Activated effector memory CD4-positive, alpha-beta T cell treated with Interleukin-2 at 50 U/mL for 16 hours (primary cell): ENCODE data around the gene NTSR2.
"Not testable (repeated sequence)": the region's sequence is repeated elsewhere in the genome, so short reads cannot be mapped to it uniquely, and the experiment has no call there.

Experiments
- DNase-seq: peaks from one replicate; pipeline ENCODE4 v3.0.0-alpha.2; 2020

NTSR2 gene

DNA sequence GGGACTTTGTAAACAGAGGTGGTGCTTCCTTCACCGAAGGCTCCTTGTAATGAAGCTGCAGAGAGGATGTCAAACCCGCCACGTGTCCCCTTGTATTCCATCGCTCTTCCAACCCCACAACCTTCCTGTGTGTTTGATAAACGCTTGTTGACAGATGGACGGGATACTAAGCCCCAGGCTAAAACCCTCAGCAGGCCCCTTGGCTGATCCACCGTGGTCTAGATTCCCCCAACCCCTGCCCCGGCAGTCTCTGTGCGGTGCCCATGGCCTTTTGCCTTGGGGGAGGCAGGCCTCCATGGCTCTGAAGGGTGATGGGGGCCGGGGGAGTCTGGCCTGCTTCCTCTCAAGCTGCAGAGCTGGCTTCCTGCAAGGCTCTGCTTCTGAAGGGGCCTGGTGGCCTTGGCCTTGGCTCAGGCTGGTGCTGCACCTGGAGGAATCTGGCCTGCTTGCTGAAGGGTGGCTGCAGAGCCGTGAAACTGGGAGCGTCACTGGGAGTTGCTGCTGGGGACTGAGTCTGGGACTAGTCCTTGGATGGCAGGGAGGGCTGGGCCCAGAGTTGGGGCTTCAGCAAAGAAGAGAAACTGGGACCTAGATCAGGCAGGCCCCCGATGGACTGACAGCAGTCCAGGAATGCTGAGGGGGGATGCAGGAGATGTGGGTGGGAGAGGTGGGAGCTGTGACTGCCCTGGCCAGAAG lies 9.6 kb upstream of the NTSR2 start:
- no peak for DNase-seq

- no peak for DNase-seq
Measured at GRCh38 chr2:11679016-11679415, 9.0 kb upstream of the NTSR2 start.

DNA sequence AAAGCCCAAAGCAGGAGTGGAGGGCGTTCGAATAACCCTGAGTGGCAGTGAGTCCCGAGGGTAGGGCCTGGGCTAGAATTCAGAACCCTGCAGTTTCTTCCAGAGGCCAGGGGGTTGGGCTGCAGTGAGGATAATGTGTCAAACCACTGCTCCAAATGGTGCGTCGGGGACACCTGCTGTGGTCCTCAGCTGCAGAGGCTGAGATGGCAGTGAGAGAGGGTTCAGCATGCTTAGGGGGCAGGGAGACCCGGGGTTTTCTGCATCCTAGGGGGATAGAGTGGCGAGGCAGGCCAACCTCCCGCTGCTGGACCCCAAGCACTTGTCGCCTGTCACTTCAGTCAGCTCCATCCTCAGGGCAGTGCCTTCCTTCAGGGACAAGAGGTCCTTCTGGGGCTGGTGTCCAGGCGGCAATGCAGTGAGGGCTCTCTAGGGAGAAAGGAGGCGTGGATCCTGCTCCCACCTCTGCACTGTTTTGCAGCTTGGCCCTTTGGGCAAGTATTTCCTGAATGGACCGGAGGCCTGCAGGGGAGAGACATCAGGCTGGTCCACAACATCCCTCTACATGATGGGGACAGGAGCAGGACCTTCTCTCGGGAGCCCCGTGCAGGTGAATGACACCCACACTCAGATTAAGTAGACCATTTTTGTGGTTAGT lies 8.4 kb upstream of the NTSR2 start:
- DNase-seq: no peak

GRCh38 chr2:11677136-11678055 lies 7.4 kb upstream of the NTSR2 start:
- no peak for DNase-seq

GRCh38 chr2:11676640-11677039 lies 6.6 kb upstream of the NTSR2 start:
- DNase-seq: no peak

DNA sequence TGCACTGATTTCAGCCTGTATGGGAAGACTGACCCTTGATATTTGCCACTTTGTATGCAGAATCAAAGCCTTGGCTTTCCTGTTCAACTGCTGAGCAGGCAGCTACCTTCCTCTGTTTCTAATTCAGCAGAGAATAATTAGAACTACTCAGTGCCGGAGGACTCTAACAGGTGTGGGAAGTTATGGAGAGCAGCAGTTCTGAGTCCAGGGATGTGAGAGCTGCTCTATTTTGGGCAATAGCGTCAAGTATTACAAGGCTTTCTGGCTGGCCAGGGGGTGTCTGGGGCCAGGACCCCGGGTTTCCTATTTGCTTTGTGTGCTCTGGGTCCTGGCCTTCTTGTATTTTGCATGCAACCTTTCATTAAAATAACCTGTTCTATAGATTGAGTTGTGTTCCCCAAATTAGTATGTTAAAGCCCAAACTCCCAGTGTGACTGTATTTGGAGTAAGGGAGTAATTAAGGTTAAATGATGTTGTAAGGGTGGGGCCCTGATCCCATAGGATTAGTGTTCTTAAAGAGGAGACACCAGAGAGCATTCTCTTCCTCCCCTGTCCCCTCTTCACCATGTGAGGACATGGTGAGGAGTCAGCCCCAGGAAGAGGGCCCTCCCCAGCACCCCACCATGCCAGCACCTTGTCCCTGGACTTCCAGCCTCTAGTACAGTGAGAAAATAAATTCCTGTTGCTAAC lies 5.6 kb upstream of the NTSR2 start:
- no peak for DNase-seq

- no peak for DNase-seq
Measured at GRCh38 chr2:11674983-11675382, 5.0 kb upstream of the NTSR2 start.

DNA sequence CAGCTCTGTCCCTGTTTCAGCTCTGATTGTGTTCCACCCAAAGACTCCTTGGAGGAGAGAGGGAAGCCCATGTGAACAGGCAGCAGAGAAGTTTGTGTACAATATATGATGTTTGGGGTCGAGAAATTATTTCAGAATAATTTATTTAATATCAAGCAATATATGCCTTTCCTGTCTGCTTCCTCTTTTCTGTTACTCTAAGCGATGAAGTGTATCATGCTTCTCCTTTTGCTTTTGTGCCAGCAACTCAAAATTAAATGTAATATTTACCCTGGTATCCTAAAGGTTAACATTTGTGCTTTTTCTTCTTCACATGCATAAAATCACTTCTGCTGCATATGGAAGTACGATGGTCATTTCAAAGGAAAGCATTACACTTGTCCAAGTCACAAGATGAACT lies 2.4 kb upstream of the NTSR2 start:
- no peak for DNase-seq

DNA sequence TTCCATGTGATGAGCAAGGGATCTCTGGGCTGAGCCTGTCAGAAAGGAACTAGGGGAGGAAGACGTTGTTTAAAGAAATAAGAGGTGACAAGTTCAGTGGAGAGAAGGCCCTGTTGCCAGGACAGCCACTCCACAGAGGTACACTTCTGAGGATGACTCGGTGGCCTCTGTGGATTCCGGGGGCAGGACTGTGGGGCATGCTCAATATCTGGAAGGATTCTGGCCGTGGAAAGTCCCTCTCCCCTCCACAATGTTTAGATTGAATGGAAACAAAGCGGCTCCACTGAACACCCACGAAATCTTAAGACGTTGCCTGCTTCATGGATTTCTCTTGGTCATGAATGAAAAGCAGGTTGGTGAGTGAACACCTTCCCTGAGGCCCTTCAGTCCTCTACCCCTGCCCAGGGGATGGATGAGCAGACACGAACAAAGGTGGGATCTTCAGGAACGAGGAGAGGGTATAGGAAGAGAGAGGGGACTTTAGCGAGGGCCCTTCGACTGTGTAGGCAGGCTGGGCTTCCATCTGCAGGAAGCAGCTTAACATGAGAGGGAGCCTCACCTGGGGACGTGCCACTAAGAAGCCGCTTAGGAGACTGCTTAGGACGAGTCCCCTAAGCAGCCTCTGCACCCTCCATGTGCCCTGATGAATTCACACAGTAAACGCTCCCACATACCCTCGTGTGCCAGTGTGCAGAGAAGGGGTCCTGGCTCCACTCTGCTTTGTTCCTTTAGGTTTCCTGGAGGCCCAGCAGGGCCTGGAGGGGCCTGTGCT lies 1.9 kb downstream of the NTSR2 start:
- DNase-seq: no peak

GRCh38 chr2:11667194-11667593 lies 2.8 kb downstream of the NTSR2 start:
- no peak for DNase-seq

GRCh38 chr2:11665510-11666362 lies 4.3 kb downstream of the NTSR2 start:
- DNase-seq: no peak

- DNase-seq: no peak
Measured at GRCh38 chr2:11665028-11665427, 5.0 kb downstream of the NTSR2 start.

DNA sequence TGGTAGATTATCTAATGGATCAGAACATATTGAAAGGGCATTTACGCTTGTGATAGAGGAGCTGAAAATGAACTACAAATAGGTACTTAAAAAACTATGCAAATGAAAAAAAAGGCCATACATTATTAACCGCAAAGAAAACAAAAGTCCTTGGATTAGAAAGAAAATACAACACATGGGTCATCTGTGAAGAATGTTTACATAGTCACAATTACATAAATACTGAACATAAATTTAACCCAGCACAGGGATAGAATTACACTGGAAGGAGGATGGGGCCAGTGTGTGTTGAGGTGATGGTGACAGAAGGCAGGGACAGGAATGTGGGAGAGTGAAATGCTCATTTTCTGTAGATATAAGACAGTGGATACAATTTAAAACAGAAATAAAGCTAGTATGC lies 6.6 kb downstream of the NTSR2 start:
- no peak for DNase-seq

- DNase-seq: no peak
Measured at GRCh38 chr2:11662882-11663281, 7.1 kb downstream of the NTSR2 start.

GRCh38 chr2:11661891-11662435 lies 8.0 kb downstream of the NTSR2 start:
- DNase-seq: no peak

- DNase-seq: not testable (repeated sequence)
Measured at GRCh38 chr2:11660396-11660795, 9.6 kb downstream of the NTSR2 start.

DNA sequence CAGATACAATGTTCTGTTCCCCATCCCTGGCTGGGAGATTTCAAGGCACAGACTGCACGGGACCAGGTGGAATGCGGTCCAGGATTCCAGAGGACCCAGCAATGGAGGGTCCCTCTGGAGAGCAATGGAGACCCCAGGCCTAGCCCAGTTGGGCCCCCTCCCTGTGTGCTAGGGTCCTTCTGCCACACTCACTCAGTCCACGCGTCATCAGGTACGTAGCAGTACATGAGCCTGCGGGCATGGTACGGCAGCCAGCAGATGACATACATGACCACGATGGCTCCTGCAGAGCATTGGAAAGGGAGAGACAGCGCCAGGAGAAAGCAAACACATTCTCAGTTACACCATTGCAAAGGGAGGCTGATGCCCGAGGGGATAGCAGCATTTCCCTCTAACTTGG lies 10.1 kb downstream of the NTSR2 start:
- no peak for DNase-seq

GRCh38 chr2:11659115-11659475 lies 10.9 kb downstream of the NTSR2 start:
- no peak for DNase-seq

GRCh38 chr2:11658208-11659114 lies 11.5 kb downstream of the NTSR2 start:
- DNase-seq: no peak

- no peak for DNase-seq
Measured at GRCh38 chr2:11657646-11658045, 12.3 kb downstream of the NTSR2 start.
